Breast epithelium (tissue), 4 donors: Measurements from ENCODE around the gene HYDIN. TPM values are rescaled to one million over a fixed set of nuclear protein-coding genes. Genes with fewer than 3 reads are reported as not detected.

Experiments used
- DNase-seq, 2 donors: peaks; one replicate each; pipeline ENCODE4 v3.0.0-alpha.2; 2019; ENCODE audit warnings: low spot score in 2 of 2
- H3K27ac ChIP-seq, 2 donors: fragments of 200-600 bp; sonication (generic) in 1 of 2; one replicate each; pipeline ENCODE4 v1.5.1; 2016 to 2019; ENCODE audit warnings: mild to moderate bottlenecking in 1 of 2
- H3K27me3 ChIP-seq, 2 donors: fragments of 200-600 bp; sonication (generic) in 1 of 2; one replicate each; pipeline versions ENCODE4 v1.5.1 to v1.6.0; 2017 to 2019; ENCODE audit warnings: control low read depth in 1 of 2, mild to moderate bottlenecking in 1 of 2
- H3K36me3 ChIP-seq: fragments of 200-600 bp; one replicate; pipeline ENCODE4 v1.5.1; 2019
- H3K4me1 ChIP-seq, 2 donors: fragments of 200-600 bp; sonication (generic); one replicate each; pipeline ENCODE4 v1.5.1; 2016 to 2019; ENCODE audit warnings: control low read depth in 1 of 2
- H3K4me3 ChIP-seq, 3 donors: fragments of 200-600 bp; sonication (generic); 1 replicate in 2 of 3; 2 replicates in 1 of 3; pipeline ENCODE4 v1.5.1; 2016 to 2019; ENCODE audit warnings: mild to moderate bottlenecking in 3 of 3, moderate library complexity in 2 of 3
- H3K9me3 ChIP-seq, 2 donors: fragments of 200-600 bp; sonication (generic) in 1 of 2; one replicate each; pipeline ENCODE4 v1.5.1; 2016 to 2019; ENCODE audit warnings: control low read depth in 1 of 2
- CTCF ChIP-seq, 3 donors: fragments of 450-650 bp; IDR thresholded peaks; one replicate each; pipeline ENCODE4 v1.5.1; 2016 to 2017; ENCODE audit warnings: antibody characterized with exemption in 3 of 3, mild to moderate bottlenecking in 3 of 3, moderate library complexity in 3 of 3
- POLR2A ChIP-seq: fragments of 450-650 bp; IDR thresholded peaks from one replicate; pipeline ENCODE4 v1.6.1; 2016; ENCODE audit warnings: antibody characterized with exemption, mild to moderate bottlenecking, moderate library complexity
- POLR2AphosphoS5 ChIP-seq, 3 donors: sonication (generic); formaldehyde crosslinking; IDR thresholded peaks; one replicate each; pipeline ENCODE4 v1.6.1; 2017; ENCODE audit warnings: antibody characterized with exemption in 3 of 3
- intact Hi-C: fragments of 100-400 bp; cut with DNase I; formaldehyde crosslinking; loops from one replicate; pipeline ENCODE4 v1.15.1; 2023; ENCODE audit warnings: low total_unique reads
- total RNA-seq, 3 donors: library from RNA; depleted of rRNA; stranded (reverse); fragments of >200 nt; gene quantifications; one replicate each; pipeline ENCODE4 v1.1.0, GENCODE V29; 2016

The HYDIN gene
- total RNA-seq, 3 donors from 2014 or later: 0.96 to 9.4 (median 4.9) TPM

DNA sequence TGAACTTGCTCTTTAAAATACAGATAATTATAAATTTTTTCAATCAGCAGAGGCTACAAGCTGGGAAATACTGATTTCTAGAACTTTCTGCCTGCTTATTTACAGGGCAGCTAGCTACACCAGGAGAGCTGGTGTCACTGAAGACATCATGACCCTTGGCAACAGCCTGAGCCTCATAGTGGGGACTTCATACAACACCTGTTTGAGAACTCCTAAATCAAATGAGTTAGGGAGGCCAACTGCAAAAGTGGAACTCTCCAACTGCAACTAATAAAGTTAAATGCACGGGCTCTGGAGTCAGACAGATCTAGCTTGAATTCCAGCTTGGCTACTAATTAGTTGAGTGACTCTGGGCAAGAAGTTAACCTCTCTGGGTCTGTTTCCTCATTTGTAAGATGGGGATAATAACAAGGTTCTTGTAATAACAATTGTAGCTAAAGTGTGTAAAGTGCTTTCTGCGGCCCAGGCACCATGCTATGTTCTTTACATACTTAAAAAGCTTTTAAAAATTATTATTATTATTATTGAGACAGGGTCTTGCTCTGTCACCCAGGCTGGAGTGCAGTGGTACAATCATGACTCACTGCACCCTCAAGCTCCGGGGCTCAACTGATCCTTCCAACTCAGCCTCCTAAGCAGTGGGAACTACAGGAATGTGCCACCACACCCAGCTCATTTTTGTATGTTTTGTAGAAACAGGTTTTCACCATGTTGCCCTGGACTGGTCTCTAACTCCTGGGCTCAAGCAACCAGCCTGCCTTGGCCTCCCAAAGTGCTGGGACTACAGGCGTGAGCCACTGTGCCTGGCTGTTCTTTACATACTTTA lies 462.9 kb downstream of the HYDIN start:
- no peak for DNase-seq
- no peak for TF ChIP-seq POLR2A
- no peak for TF ChIP-seq POLR2AphosphoS5 (IDR thresholded peaks at IDR 0.05)
- no peak for TF ChIP-seq CTCF (IDR thresholded peaks at IDR 0.05)
- H3K4me3 ChIP-seq: no peak overlapping the region
- no peaks in the 10 kb centered on the region for H3K9me3 ChIP-seq
- H3K27me3 ChIP-seq: no peaks in the 10 kb centered on the region
- no peak overlapping the region for H3K27ac ChIP-seq
- intact Hi-C loops: no loop called here
- no peaks in the 10 kb centered on the region for H3K4me1 ChIP-seq
- no peaks in the 10 kb centered on the region for H3K36me3 ChIP-seq

DNA sequence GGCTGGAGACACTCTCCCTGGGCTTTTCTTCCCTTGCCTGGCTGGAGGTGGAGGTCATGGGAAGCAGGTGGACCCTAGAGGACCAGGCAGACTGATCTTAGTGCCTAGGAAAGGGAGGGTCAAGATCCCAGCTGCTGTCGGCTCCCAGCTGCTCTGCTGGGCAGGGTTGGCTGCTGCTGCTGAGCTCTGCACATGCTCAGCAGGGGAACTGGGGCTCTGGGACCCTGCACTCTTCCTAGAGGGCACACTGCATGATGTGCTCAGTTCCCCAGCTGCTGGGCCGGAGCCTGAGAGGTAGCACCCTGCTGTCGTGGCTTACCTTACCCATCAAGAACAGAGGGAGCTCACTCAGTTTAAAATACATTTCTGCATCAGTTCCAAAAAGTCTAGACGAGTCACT lies 463.9 kb downstream of the HYDIN start:
- H3K36me3 ChIP-seq: no peaks in the 10 kb centered on the region
- no peak overlapping the region for H3K4me3 ChIP-seq
- no peak overlapping the region for H3K27ac ChIP-seq
- intact Hi-C loops: no loop called here
- TF ChIP-seq CTCF (IDR thresholded peaks at IDR 0.05) (no peak), POLR2A (no peak), POLR2AphosphoS5 (IDR thresholded peaks at IDR 0.05) (no peak)
- no peaks in the 10 kb centered on the region for H3K9me3 ChIP-seq
- no peak for DNase-seq
- H3K4me1 ChIP-seq: no peaks in the 10 kb centered on the region
- H3K27me3 ChIP-seq: no peaks in the 10 kb centered on the region

- no peaks in the 10 kb centered on the region for H3K27me3 ChIP-seq
- H3K9me3 ChIP-seq: no peaks in the 10 kb centered on the region
- H3K4me3 ChIP-seq: no peak overlapping the region
- H3K27ac ChIP-seq: no peak overlapping the region
- H3K36me3 ChIP-seq: no peaks in the 10 kb centered on the region
- intact Hi-C loops: no loop called here
- no peak for DNase-seq
- TF ChIP-seq POLR2A: no peak
- no peak for TF ChIP-seq POLR2AphosphoS5 (IDR thresholded peaks at IDR 0.05)
- TF ChIP-seq CTCF (IDR thresholded peaks at IDR 0.05): no peak
- no peaks in the 10 kb centered on the region for H3K4me1 ChIP-seq
Observed at GRCh38 chr16:70766176-70766575, 464.3 kb downstream of the HYDIN start.

DNA sequence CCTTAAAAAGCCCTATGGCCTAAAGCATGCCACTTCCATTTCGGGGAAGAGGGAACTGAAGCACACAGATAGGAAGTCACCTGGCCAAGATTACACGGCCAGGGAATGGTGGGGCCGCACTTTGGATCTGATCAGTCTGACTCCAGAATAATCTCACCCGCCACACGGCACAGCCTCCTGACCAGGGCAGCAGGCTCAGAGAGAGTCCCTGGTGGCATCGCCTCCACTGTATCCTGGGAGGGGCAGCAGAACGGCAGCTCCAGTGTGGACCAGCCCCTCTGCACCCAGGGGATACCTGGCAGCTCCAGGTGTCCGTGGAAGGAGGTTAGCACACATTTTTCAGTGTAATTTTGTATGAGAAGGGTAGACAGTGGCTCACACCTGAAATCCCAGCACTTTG lies 465.0 kb downstream of the HYDIN start:
- no peaks in the 10 kb centered on the region for H3K4me1 ChIP-seq
- no peaks in the 10 kb centered on the region for H3K27me3 ChIP-seq
- H3K4me3 ChIP-seq: no peak overlapping the region
- TF ChIP-seq CTCF (IDR thresholded peaks at IDR 0.05) (no peak), POLR2AphosphoS5 (IDR thresholded peaks at IDR 0.05) (no peak), POLR2A (no peak)
- intact Hi-C loops: no loop called here
- no peaks in the 10 kb centered on the region for H3K9me3 ChIP-seq
- no peak for DNase-seq
- no peak overlapping the region for H3K27ac ChIP-seq
- H3K36me3 ChIP-seq: no peaks in the 10 kb centered on the region

GRCh38 chr16:70764632-70765031 lies 465.9 kb downstream of the HYDIN start:
- DNase-seq: no peak
- no peak overlapping the region for H3K4me3 ChIP-seq
- intact Hi-C loops: no loop called here
- H3K9me3 ChIP-seq: no peaks in the 10 kb centered on the region
- no peak overlapping the region for H3K27ac ChIP-seq
- TF ChIP-seq CTCF (IDR thresholded peaks at IDR 0.05) (no peak), POLR2A (no peak), POLR2AphosphoS5 (IDR thresholded peaks at IDR 0.05) (no peak)
- no peaks in the 10 kb centered on the region for H3K36me3 ChIP-seq
- no peaks in the 10 kb centered on the region for H3K4me1 ChIP-seq
- no peaks in the 10 kb centered on the region for H3K27me3 ChIP-seq
